Body of pancreas (tissue), 4 donors: ENCODE results near the gene IL1RN. TPM values are rescaled to one million over a fixed set of nuclear protein-coding genes. Genes with fewer than 3 reads are reported as not detected.

Source experiments
- ATAC-seq: fragments of 150-250 bp; one replicate; pipeline ENCODE4 v1.9.1; 2016
- DNase-seq, 4 donors: peaks; one replicate each; pipeline ENCODE4 v3.0.0-alpha.2; 2019
- H3K27ac ChIP-seq, 4 donors: fragments of 200-600 bp; sonication (generic); 1 replicate in 3 of 4; 2 replicates in 1 of 4; pipeline versions ENCODE4 v1.5.1 to v1.6.1; 2016 to 2019; ENCODE audit warnings: mild to moderate bottlenecking in 1 of 4, mixed read lengths in 1 of 4, moderate library complexity in 1 of 4
- H3K27me3 ChIP-seq, 2 donors: fragments of 200-600 bp; sonication (generic); one replicate each; pipeline ENCODE4 v1.6.0; 2016; ENCODE audit warnings: mild to moderate bottlenecking in 1 of 2
- H3K36me3 ChIP-seq, 2 donors: fragments of 200-600 bp; sonication (generic); replicated peaks in 1 of 2; 2 replicates each; pipeline ENCODE4 v1.5.1; 2016; ENCODE audit warnings: low read depth in 2 of 2; ENCODE audit not compliant: insufficient read depth in 1 of 2
- H3K4me1 ChIP-seq: fragments of 200-600 bp; sonication (generic); one replicate; pipeline ENCODE4 v1.6.0; 2016
- H3K4me3 ChIP-seq, 2 donors: fragments of 200-600 bp; sonication (generic); 1 replicate in 1 of 2; 2 replicates in 1 of 2; pipeline ENCODE4 v1.5.1; 2016 to 2019
- H3K9me3 ChIP-seq, 3 donors: fragments of 200-600 bp; sonication (generic); 1 replicate in 2 of 3; 2 replicates in 1 of 3; pipeline ENCODE4 v1.5.1; 2016
- POLR2A ChIP-seq, 3 donors: fragments of 450-650 bp; IDR thresholded peaks; one replicate each; pipeline ENCODE4 v1.6.1; 2016; ENCODE audit warnings: antibody characterized with exemption in 3 of 3, mild to moderate bottlenecking in 2 of 3
- WGBS, 2 donors: methylation state at CpG; one replicate each; pipeline ENCODE4 v1.1.5; 2017; 5-methylcytosine and 5-hydroxymethylcytosine counted together
- intact Hi-C: fragments of 100-400 bp; cut with DNase I; formaldehyde crosslinking; loops from one replicate; pipeline ENCODE4 v1.15.1; 2023
- total RNA-seq, 2 donors: library from RNA; depleted of rRNA; stranded (reverse); fragments of >200 nt; gene quantifications; one replicate each; pipeline ENCODE4 v1.1.0, GENCODE V29; 2016
- TF ChIP-seq, protein P1 (sequence below), 7 experiments: fragments of 450-650 bp in 4 of 7; fragments of 200-600 bp in 3 of 7; sonication (generic) in 3 of 7; IDR thresholded peaks; one replicate each; pipeline ENCODE4 v1.5.1; 2016 to 2019; ENCODE audit warnings: antibody characterized with exemption in 7 of 7

The IL1RN gene
- total RNA-seq, 2 donors from 2014 or later = 0.78 TPM; not detected in 1

- intact Hi-C loops = no loop called here
- no peaks in the 10 kb centered on the region for H3K36me3 ChIP-seq
- peaks cover 23% of the 10 kb centered on the region for H3K4me1 ChIP-seq
- no peak for TF ChIP-seq POLR2A (IDR thresholded peaks at IDR 0.05)
- TF ChIP-seq, protein P1, sequence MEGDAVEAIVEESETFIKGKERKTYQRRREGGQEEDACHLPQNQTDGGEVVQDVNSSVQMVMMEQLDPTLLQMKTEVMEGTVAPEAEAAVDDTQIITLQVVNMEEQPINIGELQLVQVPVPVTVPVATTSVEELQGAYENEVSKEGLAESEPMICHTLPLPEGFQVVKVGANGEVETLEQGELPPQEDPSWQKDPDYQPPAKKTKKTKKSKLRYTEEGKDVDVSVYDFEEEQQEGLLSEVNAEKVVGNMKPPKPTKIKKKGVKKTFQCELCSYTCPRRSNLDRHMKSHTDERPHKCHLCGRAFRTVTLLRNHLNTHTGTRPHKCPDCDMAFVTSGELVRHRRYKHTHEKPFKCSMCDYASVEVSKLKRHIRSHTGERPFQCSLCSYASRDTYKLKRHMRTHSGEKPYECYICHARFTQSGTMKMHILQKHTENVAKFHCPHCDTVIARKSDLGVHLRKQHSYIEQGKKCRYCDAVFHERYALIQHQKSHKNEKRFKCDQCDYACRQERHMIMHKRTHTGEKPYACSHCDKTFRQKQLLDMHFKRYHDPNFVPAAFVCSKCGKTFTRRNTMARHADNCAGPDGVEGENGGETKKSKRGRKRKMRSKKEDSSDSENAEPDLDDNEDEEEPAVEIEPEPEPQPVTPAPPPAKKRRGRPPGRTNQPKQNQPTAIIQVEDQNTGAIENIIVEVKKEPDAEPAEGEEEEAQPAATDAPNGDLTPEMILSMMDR (IDR thresholded peaks at IDR 0.05) = no peak
- no peak overlapping the region for H3K4me3 ChIP-seq
- 88 to 90% methylated on average over 6 to 7 of the region's 7 CpGs for WGBS, 2 donors
- no peak overlapping the region for H3K27ac ChIP-seq
- H3K9me3 ChIP-seq = no peaks in the 10 kb centered on the region
- DNase-seq = no peak
- H3K27me3 ChIP-seq = no peaks in the 10 kb centered on the region
- ATAC-seq = no peak
Observed at GRCh38 chr2:113176696-113177355, 49.4 kb downstream of the IL1RN start.

- DNase-seq = no peak
- Histone ChIP-seq H3K27me3 (no peaks in the 10 kb centered on the region), H3K27ac (no peak overlapping the region), H3K4me3 (no peak overlapping the region), H3K9me3 (no peaks in the 10 kb centered on the region), H3K36me3 (no peaks in the 10 kb centered on the region), H3K4me1 (peaks cover 30% of the 10 kb centered on the region)
- TF ChIP-seq, protein P1 (IDR thresholded peaks at IDR 0.05) = no peak
- no peak for TF ChIP-seq POLR2A (IDR thresholded peaks at IDR 0.05)
- intact Hi-C loops = no loop called here
- ATAC-seq = no peak
- 90% methylated on average over 11 of the region's 11 CpGs for WGBS, 2 donors
Observed at GRCh38 chr2:113178069-113178746, 50.8 kb downstream of the IL1RN start.

DNA sequence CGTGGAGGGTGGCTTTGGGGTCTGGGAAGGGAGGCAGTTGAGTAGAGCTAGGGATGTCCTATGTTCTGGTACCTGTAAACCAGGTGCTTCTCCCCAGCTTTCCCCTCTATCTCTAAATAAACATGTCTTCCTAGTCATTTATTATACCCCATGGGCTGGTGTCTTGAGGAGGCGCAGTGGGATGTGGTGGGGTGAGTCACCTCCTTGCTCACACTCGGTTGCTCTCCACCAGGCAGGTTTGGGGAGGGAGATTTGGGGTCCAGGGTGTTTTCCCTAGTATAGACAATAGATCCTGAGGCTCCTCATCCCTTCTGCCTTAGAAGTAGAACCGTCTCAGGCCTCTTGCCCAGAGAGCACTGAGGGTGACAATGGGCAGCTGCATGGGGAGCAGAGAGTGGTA lies 51.5 kb downstream of the IL1RN start:
- intact Hi-C loops = no loop called here
- no peak overlapping the region for H3K27ac ChIP-seq
- peaks cover 30% of the 10 kb centered on the region for H3K4me1 ChIP-seq
- H3K4me3 ChIP-seq = no peak overlapping the region
- no peak for DNase-seq
- H3K27me3 ChIP-seq = no peaks in the 10 kb centered on the region
- ATAC-seq = no peak
- no peaks in the 10 kb centered on the region for H3K9me3 ChIP-seq
- WGBS, 2 donors = 85 to 98% methylated on average over 4 of the region's 4 CpGs
- TF ChIP-seq, protein P1 (IDR thresholded peaks at IDR 0.05) = no peak
- no peak for TF ChIP-seq POLR2A (IDR thresholded peaks at IDR 0.05)
- H3K36me3 ChIP-seq = no peaks in the 10 kb centered on the region

- DNase-seq (no peak), ATAC-seq (no peak)
- TF ChIP-seq, protein P1 (IDR thresholded peaks at IDR 0.05) = no peak
- no peak for TF ChIP-seq POLR2A (IDR thresholded peaks at IDR 0.05)
- Histone ChIP-seq H3K36me3 (no peaks in the 10 kb centered on the region), H3K4me1 (peaks cover 30% of the 10 kb centered on the region), H3K27ac (no peak overlapping the region), H3K27me3 (no peaks in the 10 kb centered on the region), H3K9me3 (no peaks in the 10 kb centered on the region), H3K4me3 (no peak overlapping the region)
- intact Hi-C loops = no loop called here
- WGBS, 2 donors = 74% methylated on average over 8 of the region's 8 CpGs
Observed at GRCh38 chr2:113179446-113180045, 52.1 kb downstream of the IL1RN start.
